Muscle of arm (tissue), 12 donors: Measurements from ENCODE around the gene OLA1. TPM values are rescaled to one million over a fixed set of nuclear protein-coding genes. Genes with fewer than 3 reads are reported as not detected.

Experiments used
- DNase-seq: peaks from one replicate; pipeline ENCODE4 v3.0.0-alpha.2; 2013
- polyA plus RNA-seq, 12 donors: library from polyadenylated mRNA; unstranded; fragments of 120-200 nt; gene quantifications; one replicate each; pipeline ENCODE4 v1.2.1, GENCODE V29; 2013; ENCODE audit not compliant: insufficient read length in 12 of 12

The OLA1 gene
- polyA plus RNA-seq, 12 donors: 180 to 284 (median 252) TPM; not detected in 1

DNA sequence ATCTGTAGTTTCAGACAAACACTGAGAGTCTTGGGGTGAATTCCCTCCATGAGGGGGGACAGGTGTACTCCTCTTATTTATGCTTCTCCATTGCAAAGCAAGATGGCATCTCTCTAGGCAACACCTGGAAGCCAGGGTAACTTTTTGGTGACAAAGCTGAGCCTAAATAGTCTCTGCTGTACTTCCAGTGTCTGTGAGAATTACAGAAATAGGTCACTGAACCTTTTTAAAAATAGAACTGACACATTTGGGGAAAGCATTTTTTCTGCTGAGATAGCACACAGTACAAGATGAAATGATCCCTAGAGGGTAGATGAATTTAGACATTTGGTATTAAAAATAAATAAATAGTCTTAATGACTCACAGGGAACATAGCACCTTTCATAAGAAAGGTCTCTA is 211.5 kb downstream of the OLA1 start:
- no peak for DNase-seq

DNA sequence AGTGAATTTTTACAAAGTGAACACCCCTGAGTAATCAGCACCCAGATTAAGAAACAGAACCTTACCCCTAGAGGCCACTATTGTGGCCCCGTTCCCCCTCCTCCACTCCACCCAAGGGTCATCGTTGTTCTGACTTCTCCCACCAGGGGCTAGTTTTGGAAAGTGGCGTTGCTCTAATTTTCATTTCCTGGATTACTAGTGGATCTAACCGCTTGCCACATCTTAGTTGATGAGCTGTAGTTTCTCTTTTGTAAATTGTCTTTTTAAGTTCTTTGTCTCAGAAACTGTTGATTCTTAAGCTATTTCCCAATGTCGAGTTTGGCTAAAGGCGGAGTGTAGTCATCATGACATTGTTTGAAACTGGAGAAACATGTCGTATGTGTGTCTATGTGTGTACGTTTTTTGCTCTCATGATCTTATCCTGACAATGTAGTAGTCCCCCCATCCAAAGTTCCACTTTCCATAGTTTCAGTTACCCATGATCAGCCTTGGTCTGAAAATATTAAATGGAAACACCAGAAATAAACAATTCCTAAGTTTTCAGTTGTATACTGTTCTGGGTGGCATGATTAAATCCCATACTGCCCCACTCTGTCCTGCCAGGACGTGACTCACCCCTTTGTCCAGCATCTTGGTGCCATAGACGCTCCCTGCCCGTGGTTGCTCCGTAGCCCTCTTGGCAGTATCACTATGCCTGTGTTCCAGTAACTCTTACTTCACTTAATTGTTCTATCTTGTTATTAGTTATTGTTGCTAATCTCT is 212.2 kb downstream of the OLA1 start:
- DNase-seq: no peak

DNA sequence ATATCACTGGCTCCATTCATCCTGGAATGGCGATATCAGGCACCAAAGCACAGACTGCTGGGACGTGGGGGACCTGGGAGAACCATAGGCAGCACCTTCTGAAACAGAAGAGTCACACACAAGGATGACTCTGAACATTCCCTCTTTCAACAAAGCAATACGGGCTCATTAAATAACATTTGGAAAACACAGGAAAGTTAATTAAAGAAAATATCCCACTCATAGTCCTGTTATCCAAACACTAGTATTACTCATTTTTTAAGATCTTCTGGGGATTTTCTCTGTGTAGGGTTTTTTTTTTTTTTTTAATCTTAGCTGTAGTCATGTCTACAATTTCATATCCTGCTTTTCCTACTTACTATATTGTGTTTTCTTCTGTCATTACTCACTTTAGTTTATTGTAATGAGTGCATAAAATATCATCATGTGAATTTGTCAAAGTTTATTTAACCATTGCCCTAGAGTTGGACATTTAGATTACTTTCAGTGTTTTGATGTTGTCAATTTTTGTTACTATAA is 213.2 kb downstream of the OLA1 start:
- no peak for DNase-seq

DNA sequence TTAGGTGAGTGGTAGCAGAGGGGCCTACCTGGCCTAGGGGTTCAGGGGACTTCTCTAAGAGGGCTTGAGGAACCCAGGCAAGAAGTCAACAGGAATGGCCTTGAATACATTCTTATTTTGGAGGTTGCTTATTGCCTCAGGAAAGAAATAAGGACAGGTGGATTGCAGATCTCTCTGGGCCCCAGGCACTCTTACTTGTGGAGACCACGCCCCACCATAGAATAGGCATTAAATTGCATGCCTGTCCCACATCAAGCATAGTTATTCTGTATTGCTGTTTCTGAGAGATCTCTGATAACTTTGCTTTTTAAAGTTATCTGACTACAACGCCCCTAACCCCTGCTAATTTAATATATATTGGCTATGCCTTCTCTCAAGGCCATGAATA is 215.2 kb downstream of the OLA1 start:
- DNase-seq: no peak

DNA sequence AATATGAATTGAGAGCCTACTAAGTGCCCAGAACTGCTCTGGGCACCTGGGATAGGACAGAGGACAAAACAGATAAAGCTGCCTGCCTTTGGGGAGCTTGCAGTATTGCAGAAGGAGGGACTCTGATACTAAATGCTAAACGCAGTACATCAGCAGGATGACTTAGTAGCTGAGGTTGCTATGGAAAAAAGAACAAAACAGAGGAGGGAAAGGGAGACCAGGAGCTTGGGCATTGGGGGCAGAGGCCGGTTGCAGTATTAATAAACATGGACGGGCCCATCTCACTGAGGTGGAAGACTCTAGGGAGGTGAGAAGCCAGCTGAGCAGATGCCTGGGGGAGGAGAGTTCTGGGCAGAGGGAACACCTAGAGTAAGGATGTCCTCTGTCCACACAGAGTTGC is 217.1 kb downstream of the OLA1 start:
- DNase-seq: no peak

DNA sequence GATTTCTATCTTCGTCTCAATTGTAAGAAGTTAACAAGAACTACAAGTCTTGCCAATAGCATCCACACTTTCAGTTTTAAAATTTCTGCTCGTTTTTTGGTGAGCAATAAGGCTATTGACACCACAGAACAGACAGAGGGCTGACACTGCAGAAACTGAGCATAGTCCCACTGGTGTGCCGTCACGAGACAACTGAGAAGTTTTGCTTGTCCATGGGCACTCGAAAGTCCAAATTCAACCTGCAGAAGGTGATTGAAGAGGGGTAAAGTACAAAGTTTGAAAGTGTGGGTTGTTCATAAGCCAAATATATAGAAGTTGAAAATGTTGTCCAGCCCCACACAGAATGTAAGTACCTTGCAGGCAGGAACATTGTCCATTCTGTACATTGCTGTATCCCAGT is 219.4 kb downstream of the OLA1 start:
- no peak for DNase-seq

DNA sequence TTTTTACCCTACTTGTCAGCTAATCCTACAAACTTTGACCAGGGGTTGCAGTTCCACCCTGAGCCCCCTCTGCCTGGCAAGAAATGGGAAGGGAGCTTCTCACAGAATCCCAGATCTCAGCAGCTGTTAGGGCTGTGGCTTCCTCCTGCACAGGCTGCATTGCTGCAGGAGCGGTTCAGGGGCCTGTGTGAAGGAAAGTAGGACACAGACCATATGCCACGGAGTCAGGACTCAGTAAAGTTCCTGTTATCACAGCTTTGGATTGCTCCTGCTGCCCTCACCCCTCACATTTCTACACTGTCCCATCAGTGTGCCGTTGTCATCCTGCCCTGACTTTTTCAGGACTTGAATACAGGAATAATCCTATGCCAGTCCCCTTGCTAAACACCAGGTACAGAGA is 220.4 kb downstream of the OLA1 start:
- no peak for DNase-seq

DNA sequence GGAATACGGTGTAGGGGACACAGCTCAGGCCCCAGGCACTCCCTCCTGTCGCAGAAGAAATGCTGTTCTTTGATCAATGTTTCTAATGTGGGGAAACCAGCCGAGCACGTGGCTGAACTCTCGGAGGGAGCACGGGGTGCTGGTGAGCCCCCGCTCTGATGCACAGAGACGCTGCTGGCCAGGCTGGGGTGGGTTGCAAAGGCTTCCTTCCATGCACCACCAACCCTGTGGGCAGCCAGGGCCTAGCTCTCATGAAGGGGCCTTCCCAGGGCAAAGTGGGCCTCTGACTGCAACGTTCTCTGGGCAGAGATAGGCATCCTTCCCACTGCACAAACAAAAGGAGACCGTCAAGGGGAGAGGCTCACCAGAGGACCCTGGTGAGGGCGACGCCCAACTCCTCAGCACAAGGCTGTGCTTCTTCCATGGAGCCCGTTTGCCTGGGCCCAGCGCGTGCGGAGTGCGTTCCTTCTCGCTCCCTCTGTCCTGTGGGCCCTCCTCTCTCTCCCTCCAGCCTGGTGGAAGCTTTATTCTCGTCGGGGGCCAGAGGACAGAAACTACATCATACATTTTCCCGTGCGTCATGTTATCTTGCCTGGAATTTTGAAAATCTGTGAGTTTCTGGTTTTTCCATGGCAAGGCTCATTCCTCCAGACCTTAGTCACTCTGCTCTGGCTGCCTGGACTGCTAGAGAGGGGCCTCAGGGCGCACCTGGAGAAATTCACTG is 222.0 kb downstream of the OLA1 start:
- no peak for DNase-seq

DNA sequence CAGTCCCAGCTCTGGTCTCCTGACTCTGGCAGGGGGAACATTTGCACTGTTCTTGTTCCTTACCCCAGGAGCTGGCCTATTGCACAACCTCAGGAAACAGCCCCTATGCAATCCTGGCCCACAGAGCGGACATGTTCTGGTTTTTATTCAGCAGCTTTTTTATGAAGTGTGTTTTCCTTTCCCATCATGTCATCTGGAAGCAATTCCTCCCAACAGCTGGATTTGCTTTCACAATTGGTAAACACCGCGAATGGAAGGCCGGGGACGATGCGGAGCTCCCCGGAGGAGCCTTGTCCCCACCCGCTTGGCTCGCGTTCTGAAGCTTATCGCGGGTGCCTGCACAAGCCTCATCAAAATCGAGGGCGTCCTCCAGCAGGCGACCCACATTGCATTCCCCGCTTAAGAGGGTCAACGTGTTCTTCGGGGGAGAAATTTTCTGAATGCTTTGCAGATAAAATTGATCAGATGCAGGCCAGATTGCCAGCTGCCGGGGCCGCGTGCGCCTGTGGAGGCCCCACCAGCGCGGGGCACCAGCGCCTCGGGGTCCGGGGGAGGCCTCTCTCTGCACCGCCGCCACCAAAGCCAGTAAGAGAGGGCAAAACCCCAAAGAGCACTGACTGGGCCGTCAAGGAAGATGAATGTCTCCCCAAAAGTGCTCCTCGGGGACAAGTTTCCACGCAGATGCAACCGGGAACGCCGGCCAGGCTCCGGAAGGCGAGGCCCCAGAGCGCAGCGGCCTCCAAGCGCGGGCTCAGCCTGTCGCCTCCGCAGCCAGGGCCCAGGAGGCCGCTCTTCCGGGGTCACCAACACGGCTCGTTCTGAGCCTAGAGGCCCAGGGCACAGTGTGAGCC is 222.8 kb downstream of the OLA1 start:
- DNase-seq: peak; percentile 93

DNA sequence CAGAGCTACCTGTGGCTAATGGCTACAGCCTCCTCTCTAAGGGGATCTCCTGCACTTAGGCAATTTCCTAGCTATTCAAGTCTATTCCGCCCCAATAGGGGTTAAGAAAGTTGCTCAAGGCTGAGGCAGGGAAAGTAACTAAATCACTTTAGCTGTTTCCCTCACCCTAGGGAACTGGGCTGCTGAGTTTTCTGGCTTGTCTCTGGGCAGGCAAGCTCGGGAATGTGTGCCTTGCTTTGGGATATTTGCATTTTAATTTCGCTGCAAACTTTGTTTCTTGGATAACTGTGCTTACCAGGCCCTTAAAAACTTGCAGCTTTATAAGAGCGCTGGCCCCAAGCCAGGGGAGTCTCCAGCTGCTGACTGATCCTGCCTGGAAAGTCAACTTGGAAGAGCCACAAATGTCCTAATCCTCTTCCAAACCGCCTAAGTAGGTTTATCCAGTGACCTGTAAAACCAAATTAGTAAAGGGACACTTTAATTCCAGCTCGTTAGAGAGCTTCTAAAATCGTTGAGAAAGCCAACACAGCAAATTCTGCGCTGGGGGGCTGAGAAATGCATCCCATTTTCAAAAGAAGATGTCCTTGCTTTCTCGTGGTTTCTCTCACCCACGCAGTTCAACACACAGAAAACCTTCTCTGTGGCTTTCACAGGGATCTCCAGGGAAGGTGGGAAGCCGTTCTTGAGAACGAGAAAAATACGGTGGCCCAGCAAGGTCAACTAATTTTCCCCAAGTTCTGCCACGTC is 223.6 kb downstream of the OLA1 start:
- peak; percentile 96 for DNase-seq

DNA sequence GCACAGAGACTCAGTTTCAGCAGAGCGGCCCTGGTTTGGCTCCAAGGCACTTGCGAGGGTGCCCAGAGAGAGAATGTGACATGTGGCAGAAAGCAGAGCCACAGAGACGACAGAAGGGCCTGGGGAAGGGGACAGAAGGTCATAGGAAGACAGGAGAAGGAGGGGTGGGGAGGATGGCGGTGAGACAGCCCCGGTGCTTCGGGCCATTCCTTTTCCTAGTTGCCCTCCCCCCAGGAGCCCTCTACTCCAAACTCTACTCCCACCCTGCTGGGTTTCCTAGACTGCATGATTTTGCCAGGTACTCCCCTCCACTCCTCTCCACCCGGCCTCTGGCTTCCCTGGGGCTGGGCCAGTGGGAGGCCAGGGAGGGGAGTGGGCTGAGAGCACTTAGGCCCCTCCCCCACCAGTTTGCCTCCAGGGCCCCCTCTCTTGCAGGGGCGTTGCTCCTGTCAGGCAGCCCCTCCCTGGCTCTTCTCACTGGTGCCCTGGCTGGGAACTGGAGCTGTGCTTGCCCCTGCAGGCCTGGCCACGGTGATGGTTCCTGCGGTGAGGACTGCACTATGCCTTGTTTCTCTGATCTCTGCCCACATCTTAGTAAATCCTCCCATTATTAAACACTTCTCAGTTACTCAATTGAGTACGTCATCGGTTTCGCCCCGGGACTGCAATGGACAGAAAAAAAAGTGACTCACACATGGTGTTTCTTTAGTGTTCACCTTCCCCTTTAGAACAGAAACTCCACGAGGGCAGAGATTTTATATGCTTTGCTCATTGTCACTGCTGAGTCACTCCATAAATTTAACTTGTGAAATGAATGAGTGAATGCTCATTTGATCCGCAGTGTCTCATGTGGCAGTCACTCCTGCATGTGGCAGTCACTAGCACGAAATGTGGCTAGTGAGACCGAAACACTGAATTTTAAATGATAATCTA is 224.5 kb downstream of the OLA1 start:
- peak; percentile 60 for DNase-seq

Other genes with a start within 250 kb of the OLA1 start
- gene SP9, start 86.4 kb upstream of the OLA1 start, polyA plus RNA-seq: under 1 TPM in 10 of 12 donors, not detected in 2; 0.10 to 0.88 (median 0.15) TPM
- gene SCRN3, start 147.2 kb upstream of the OLA1 start, polyA plus RNA-seq: 10 to 100 TPM in 11 of 12 donors, not detected in 1; 32.6 to 56.7 (median 36.4) TPM
- 1 to 10 TPM in 11 of 12 donors, not detected in 1; 2.9 to 7.4 (median 5.0) TPM for gene GPR155, start 238.5 kb upstream of the OLA1 start, polyA plus RNA-seq